ENCODE data around the gene PGAM1.
"Not testable (repeated sequence)": the region's sequence is repeated elsewhere in the genome, so short reads cannot be mapped to it uniquely, and the experiment has no call there.

PGAM1 gene
- 20.3 to 32.9 (median 26.5) reads per million in 4 donors for total RNA-seq

DNA sequence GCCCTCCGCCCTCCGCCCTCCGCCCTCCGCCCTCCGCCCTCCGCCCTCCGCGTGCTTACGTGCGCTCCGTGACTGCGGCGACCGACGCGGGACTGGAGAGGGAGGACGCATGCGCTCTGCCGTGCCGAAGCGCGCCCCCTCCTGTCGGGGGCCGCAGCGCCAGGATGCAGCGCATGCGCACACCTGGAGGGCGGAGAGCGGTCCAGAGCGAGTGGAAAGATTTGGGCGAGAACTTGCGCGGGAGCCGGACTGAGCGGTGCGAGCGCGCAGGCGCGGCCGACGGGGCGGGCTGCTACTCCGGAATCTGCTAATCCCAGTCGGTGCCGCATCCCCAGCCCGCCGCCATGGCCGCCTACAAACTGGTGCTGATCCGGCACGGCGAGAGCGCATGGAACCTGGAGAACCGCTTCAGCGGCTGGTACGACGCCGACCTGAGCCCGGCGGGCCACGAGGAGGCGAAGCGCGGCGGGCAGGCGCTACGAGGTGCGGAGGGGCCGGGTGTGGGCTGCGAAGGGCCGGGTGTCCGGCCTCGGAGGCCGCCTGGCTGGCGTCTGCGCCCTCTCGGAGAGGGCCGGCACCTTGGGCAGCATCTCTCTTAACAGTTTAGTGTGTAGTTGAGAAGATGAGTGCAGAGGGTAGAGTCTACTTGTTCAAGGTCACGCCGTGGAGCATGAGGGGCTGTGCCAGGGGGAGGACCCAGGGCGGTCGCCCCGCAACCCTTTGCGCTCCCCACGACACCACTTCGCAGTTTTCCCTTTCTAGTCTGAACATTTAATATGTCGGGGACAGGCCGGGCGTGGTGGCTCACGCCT is at the start of gene PGAM1:
Gene PGAM1, plus strand, starts transcription at position 228 of the 812 bp plus-strand sequence. Its CDS starts 117 bp downstream, at position 345.
- peak; percentile 91 to 99 (median 93) for DNase-seq

DNA sequence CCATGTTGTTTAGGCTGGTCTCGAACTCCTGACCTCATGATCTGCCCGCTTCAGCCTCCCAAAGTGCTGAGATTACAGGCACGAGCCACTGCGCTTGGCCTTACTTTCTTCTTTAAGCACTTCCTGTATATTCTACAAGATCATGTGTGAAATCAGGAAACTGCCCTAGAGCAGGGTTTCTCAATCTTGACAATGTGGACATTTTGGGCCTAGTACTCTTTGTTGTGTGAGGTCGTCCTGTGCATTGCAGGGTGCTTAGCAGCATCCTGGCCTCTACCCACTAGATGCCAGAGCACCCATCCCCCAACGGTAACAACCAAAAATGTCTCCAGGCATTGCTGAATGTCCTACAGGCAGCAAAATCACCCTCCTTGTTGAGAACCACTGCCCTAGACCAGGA is 49.6 kb upstream of the PGAM1 start:
- DNase-seq = no peak

DNA sequence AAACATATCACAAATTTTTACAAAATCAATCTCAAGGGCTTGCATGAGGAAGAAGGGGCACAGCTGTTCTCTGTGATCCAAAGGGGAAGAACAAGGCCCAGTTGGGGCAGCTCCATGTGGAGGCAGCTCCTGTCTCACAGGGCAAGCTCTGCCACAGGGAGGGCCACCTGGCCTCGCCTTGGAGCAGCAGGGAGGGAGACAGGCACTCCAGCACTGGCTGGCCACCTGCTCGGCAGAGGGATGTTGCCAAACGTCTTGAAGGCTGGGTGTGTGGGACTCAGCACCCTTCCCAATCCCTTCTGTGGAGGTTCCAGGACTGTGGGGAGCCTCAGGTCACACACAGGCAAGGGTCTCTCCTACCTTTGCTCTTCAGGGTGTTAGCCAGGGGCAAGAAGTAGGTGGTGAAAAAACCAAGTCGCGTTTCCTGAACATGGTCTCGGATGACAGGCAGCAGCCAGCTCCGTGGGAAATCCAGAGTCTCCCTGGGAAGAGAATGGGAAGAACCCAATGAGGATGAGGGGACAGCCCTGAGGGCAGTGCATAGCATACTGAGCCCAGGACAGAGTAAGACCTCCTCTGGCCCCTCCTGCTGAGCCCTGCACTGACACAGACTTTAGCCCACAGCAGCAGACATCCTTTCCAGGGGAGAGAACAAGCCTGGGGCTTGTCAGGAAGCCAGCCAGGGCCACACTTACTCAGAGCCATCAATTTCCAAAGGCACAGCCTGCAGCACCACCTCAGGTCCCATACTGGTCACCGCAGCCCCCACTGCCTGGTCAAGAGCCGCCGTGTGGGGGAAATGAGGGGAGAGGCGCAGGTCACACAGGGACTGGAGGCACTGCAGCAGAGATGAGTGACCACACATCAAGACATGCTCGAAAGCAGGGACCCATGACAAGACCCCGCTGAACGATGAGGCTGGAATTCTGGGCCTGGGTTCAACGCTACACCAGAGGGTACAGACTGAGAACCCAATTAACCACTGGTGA is 46.8 kb upstream of the PGAM1 start:
- DNase-seq = no peak

DNA sequence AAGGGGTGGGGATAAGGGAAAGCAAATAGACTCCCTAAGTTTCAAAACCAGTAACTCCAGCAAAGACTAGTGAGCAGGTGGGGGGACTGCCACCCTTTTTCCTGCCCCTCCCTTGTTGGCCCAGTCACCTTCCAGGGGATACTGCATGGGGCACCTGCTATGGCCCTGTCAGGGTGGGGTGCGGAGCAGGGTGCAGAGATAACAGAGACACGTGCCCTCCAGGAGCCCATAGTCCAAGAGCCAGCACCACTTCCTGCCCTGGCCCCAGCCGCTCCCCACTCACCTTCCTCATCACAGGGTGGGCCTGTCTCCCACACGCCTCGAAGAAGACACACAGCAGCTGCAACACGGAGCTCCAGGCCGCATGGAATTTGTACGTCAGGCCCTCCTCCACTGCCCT is 45.5 kb upstream of the PGAM1 start:
- DNase-seq = no peak

DNA sequence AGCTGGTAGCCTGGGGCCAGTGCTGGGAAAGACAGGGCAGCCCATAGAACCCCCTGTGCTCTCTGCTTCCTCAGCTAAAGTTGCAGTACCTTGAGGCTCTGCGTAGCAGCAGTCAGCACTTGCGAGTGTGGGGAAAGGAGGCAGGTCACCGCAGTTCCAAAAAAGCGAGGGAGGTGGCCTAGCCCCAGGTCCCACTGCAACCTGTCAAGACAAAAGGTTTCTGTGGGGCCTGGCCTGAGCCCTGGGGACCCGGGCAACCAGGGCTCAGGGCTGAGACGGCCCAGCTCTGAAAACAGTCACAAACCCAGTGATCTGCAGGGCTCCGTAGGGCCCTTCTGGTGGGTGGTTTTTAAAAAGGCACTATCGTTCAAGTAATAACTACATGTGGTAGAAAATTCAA is 44.4 kb upstream of the PGAM1 start:
- no peak for DNase-seq

DNA sequence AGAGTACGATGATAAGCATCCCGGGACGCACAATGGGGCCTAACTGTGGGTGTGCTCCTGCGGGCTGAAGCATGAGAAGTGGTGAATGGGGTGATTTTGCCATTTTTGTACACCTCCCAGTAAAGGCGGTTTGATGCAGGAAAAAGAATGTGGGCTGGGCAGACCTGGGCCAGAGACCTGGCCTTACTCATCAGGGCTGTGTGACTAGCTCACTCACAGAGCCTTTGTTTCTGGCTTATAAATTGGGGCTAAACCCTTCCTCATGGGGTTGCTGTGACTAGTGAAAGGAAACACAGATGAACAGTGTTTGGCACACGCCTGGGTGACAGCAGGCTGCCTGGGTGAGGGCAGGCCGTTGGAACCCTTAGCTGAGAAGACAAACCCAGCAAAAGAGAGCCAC is 42.8 kb upstream of the PGAM1 start:
- no peak for DNase-seq

DNA sequence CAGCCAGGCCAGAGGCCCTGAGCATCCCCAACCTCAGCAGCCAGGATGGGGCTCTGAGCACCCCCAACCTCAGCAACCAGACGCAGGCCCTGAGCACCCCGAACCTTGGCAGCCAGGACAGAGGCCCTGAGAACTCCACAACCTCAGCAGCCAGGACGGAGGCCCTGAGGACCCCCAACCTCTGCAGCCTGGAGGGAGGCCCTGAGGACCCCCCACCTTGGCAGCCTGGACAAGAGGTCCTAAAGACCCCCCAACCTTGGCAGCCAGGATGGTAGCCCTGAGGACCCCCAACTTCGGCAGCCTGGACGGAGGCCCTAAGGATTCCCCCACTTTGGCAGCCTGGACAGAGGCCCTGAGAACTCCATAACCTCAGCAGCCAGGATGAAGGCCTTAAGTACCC is 41.8 kb upstream of the PGAM1 start:
- DNase-seq = no peak

DNA sequence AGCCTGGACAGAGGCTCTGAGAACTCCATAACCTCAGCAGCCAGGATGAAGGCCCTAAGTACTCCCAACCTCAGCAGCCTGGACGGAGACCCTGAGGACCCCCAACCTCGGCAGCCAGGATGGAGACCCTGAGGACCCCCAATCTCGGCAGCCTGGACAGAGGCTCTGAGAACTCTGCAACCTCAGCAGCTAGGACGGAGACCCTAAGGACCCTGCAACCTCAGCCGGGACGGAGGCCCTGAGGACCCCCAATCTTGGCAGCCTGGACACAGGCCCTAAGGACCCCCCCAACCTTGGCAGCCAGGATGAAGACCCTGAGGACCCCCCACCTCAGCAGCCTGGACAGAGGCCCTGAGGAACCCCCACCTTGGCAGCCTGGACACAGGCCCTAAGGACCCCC is 41.4 kb upstream of the PGAM1 start:
- no peak for DNase-seq

DNA sequence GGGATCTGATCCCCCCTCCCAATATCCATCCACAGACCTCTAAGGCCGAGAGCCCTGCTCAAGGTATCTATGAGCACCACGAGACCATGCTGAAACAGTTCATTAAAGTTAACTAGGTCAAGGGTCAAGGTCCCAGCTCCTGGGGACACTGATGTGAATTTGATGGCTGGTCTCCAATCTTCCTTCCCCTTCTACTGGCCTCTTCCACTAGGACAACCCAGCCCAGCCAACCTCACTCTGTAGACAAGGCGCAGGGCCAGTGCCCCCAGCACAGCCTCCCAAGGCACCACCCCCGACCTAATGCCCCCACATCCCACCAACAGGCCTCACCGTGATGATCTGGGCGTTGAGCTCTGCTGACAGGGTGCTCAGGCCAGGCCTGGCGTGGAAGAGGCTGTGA is 40.4 kb upstream of the PGAM1 start:
- DNase-seq = no peak

DNA sequence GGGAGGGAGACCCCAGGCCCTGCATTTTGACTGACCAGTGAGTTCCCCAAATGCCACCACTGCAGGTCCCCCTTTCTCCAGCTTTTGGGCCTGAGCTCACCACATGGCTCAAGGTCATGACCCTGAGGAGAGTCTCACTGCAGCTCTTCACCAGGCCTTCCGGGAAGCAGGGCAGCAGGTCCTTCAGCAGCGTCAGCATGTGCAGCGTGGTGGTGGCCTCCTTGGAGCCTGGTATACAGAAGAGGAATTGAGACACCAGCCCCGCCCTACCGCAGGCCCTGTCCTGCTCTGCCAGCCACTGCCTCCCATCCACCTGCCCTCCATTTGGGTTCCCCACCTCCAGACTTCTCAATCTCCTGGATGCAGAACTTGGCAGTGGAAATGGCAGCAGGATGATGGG is 37.8 kb upstream of the PGAM1 start:
- no peak for DNase-seq

DNA sequence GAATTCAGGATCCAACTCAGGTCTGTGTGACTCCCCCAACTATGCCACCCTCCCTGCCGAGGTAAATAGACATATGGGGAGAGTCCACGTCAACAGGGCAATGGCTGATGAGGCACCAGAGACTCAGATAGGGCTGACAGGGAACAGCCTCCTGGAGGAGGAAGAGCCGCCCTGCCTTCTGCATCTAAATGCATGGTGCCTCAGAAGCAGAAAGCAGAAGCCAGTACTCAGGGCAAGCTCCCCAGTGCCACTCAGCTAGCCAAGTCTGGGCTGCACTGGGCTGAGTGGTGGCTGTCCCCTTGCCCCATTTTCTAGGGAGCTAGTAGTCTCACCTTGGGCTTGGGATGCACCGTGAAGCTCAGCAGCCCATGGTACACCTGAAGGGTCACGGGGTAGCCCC is 35.9 kb upstream of the PGAM1 start:
- DNase-seq = no peak

DNA sequence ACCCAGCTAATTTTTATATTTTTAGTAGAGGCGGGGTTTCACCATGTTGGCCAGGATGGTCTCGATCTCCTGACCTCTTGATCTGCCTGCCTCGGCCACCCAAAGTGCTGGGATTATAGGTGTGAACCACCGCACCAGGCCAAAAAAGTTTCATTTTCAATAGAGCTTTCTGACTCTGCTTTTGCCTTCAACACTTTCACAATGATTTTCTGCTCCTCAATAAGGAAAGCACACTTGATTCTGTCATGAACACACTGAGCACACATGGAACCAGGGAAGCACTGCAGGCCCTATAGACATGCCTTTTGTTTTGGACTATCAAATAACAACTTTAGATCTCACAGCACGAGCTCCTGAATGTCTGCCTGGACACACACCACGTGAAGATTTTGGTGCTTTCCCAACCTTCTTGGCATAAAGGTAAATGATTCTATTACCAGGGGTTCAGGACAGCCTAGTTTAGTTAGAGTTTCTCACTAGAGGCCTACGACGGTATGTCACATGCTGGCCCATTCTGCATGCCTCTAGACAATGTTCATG is 32.9 kb upstream of the PGAM1 start:
- no peak for DNase-seq

DNA sequence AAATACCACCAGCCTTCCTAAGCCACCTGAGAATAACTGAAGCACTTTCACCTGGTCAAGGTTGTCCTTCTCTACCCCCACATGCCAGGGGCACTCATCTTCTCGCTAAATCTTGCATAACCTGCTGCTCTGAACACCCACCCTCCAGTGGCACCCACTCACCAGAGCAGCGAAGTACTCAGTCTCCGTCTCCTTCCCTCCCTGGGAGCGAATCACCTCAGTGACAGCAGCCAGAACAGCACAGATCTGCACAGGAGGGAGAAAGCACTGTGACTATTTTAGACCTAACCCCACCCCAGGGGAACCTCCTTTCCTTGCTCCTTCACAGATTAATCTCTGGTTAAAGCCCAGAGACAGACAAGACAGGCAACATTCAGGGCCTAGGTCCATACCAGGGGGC is 29.9 kb upstream of the PGAM1 start:
- DNase-seq = no peak

DNA sequence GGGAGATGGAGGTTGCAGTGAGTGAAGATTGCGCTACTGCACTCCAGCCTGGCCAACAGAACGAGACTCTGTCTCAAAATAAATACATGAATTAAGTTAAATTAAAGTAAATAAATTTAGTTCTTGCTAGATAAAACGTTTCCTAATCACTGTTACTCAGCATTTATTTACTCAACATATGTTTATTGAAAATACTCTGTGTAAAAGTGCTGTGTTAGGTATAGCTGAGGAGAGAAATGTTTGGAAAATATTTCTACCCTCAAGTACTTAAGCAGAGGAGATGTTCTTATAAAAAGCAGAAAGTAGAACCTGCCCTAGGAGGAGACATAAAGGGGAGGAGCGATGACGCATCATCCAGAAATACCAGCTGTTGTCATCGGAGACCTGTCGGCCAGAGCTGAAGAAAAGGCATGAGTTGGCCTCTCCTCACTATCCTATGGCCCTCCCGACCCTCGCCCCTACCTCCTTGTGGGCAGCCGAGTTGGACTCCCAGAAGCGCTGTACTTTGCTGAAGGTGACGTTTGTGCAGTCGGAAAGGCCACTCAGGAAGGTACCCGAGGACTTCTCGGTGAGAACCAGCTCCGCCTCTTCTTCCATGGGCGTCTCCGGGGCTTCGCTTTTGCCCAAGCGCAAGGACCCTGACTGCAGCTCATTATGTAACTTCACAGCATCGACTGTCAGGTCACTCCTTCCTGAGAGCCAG is 26.0 kb upstream of the PGAM1 start:
- peak in 3 of 5 donors; percentile 20 to 38 (median 21) for DNase-seq

DNA sequence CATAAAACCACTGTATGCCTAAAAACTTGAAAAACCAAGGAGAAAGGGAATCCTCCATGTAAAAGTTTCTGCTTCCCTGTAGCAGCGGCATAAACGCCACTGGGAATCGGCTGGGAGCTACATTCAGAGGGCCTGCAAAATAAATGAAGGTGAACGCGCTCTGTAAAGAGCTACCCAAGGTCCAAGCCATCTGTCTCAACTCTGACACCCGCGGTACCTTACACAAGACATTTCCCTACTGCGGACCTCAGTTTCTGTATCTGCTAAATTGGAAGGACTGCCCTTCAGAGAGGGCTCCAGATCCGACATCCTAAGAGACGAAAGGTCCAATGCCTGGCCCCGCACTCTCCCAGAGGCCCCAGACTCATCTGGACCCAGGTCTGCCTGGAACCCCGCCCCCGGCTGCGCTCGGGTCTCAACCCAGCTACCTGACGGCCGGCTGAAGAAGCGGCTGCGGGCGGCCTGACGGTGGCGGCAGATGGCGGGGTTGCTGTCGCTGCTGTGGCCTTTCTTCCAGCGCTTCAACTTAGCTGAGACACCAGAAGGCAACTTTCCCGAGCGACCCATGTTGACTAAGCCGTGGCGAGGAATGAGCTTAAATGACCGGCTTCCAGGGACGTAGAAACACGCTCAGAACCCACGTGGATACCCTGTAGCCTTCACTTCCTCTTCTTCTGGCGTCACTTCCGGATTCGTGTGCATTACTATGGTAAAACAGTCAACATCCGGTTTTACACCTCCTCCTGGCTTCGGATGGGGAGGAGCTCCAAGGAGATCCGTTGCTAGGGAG is 25.1 kb upstream of the PGAM1 start, which contains the start of gene RRP12:
Gene RRP12, minus strand, starts transcription at position 676 of the 790 bp plus-strand sequence. Its CDS starts 109 bp downstream, at position 567.
- peak; percentile 61 to 95 (median 82) for DNase-seq

DNA sequence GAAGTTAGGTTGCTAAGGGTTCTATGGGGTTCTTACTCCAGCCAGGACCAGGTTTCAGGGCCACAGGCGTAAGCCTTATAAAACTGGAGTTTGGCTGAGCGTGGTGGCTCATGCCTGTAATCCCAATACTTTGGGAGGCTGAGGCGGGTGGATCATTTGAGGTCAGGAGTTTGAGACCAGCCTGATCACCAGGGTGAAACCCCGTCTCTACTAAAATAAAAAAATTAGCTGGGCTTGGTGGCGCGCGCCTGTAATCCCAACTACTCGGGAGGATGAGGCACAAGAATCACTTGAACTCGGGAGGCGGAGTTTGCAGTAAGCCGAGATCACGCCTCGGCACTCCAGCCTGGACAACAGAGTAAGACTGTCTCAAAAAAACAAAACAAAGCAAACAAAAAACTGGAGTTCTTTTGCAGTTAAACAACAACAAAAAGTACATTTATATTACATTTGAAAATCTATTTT is 24.5 kb upstream of the PGAM1 start:
- no peak for DNase-seq

DNA sequence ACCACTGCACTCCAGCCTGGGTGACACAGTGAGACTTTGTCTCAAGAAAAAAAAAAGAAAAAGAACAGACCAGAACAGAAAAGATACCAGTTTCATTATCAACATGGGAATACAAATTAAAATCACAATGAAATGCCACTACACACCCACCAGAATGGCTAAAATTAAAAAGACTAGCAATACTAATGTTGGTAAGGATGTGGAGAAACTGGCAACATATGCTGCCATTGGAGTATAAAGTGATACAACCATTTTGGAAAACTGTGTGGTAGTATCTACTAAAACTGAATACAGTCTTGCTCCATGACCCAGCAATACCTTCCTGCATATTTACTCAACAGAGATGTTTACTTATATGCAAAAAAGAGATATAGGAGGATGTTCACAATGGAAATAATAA is 21.9 kb upstream of the PGAM1 start:
- DNase-seq = no peak

DNA sequence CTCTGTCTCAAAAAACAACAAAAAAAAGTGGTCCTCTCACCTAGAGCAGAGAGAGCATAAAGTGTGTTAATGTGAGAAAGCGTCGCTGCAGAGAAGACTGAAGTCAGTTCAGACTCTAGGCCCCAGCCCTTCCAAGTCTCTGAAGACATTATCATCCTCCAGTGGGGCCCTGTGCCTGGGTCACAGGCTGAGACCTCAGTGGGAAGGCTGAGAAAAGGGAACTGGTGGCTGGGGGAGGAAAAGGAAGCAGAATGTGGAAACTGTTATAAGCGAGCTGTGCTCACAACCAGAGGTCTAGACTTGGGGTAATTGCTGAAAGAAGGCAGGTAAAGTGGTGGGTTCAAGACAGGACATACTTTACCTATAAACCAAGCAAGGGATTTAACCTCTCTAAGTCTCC is 19.9 kb upstream of the PGAM1 start:
- DNase-seq = no peak

DNA sequence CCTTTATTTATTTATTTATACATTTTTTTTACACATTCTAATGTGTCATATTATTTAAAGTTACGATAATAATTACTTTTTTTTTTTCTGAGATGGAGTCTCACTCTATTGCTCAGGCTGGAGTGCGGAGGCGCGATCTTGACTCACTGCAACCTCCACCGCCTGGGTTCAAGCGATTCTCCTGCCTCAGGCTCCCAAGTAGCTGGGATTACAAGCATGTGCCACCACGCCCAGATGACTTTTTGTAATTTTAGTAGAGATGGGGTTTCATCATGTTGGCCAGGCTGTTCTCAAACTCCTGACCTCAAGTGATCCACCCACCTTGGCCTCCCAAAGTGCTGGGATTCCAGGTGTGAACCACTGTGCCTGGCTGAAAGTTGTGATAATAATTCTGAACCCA is 19.5 kb upstream of the PGAM1 start:
- DNase-seq = not testable (repeated sequence)

DNA sequence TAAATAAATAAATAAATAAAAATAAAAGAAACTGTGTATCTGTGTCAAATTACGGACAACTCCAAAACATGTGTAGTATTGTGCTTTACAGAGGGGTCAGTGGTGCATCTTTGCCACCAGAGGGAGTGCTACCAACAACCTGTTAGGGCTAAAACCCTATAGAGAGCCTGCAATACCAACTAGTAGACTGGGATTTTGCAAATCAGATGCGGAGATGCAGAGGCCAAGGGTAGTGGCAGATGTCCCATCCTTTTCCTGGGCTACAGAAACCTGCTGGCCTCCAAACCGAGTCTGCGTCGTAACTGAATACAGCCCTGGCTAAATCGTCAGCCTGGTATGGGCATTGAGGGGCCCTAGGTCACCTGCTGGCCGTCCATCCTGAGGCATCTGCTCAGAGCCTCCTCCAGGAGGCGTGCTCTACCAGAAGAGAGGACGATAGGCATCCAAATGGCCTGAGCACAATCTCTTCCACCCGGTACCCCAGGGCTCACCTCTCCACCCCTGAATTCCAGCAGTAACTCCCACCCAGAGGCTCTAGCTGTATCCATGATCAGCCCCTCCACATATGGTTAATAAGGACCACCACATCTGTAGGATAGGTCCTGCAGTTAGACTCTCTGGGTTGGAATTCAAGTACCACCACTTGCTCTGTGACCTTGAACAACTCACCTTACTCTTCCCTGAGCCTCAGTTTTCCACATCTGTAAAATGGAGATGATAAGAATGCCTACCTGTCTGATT is 18.6 kb upstream of the PGAM1 start:
- peak; percentile 26 to 84 (median 46) for DNase-seq

DNA sequence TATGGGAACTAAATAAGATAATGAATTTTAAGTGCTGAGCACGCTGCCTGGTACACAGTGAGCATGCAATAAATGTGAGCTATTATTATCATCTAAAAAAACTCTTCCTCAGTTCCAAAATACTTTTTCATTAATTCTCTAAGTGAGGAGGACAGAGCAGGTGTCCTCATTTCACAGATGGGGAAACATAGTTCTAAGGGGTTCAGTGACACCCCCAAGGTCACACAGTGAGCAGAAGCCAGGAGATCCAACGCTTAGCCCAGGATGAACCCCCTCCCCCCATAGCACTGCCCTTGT is 18.1 kb upstream of the PGAM1 start:
- no peak for DNase-seq

Data from T-helper 1 cell (primary cell).